ENCODE data around the gene CPB1. TPM values are rescaled to one million over a fixed set of nuclear protein-coding genes. Genes with fewer than 3 reads are reported as not detected.

Gene CPB1
- total and polyA plus RNA-seq, 2 donors (not counting 1 experiment from before 2014, with no cell fraction given), result not detected

DNA sequence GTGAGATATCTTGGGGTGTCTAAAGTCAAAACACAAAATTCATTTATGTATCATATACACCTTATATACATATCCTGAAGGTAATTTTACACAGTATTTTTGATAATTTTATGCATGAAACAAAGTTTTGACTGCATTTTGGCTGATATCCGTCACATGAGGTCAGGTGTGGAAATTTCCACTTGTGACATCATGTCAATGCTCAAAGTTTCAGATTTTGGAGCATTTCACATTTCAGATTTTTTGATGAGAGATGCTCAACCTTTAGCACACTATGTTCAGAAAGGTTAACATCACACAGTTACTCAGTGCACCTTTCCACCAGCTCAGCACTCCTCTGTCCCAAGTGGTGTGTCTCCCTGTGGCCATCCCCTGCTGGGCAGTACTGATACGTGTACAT is 37.7 kb upstream of the CPB1 start:
- ATAC-seq (ENCODE audit: low read depth), result no peak
- H3K27me3 Mint-ChIP-seq, result no peaks in the 10 kb centered on the region
- H3K4me1 Mint-ChIP-seq, result no peaks in the 10 kb centered on the region
- no peaks in the 10 kb centered on the region for H3K4me1 ChIP-seq (ENCODE audit: control insufficient read depth in 2 of 2, insufficient read depth in 2 of 2, low read length in 2 of 2)
- TF ChIP-seq EZH2 (IDR thresholded peaks at IDR 0.05; ENCODE audit: borderline replicate concordance, insufficient read depth, low read depth, low read length, poor library complexity, severe bottlenecking), result no peak
- TF ChIP-seq, protein P1, sequence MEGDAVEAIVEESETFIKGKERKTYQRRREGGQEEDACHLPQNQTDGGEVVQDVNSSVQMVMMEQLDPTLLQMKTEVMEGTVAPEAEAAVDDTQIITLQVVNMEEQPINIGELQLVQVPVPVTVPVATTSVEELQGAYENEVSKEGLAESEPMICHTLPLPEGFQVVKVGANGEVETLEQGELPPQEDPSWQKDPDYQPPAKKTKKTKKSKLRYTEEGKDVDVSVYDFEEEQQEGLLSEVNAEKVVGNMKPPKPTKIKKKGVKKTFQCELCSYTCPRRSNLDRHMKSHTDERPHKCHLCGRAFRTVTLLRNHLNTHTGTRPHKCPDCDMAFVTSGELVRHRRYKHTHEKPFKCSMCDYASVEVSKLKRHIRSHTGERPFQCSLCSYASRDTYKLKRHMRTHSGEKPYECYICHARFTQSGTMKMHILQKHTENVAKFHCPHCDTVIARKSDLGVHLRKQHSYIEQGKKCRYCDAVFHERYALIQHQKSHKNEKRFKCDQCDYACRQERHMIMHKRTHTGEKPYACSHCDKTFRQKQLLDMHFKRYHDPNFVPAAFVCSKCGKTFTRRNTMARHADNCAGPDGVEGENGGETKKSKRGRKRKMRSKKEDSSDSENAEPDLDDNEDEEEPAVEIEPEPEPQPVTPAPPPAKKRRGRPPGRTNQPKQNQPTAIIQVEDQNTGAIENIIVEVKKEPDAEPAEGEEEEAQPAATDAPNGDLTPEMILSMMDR (IDR thresholded peaks at IDR 0.05), result no peak
- no peaks in the 10 kb centered on the region for H3K79me2 ChIP-seq (ENCODE audit: control insufficient read depth, insufficient read depth, low read length)
- no peaks in the 10 kb centered on the region for H3K27me3 ChIP-seq (replicated peaks in 1 of 4; ENCODE audit: control extremely low read depth in 1 of 4, control insufficient read depth in 3 of 4, insufficient read depth in 4 of 4, low read length in 3 of 4)
- H4K20me1 ChIP-seq (ENCODE audit: control insufficient read depth, insufficient read depth, low read length, poor library complexity, severe bottlenecking), result no peaks in the 10 kb centered on the region
- no peak overlapping the region for H3K27ac ChIP-seq (ENCODE audit: low read length in 2 of 2)
- peaks cover 0 to 2% (median 0%) of the 10 kb centered on the region in 3 donors for H3K9me3 ChIP-seq (ENCODE audit: control extremely low read depth in 1 of 3, control insufficient read depth in 2 of 3, insufficient read depth in 1 of 3, low read length in 2 of 3)
- no peak overlapping the region for H2AFZ ChIP-seq (ENCODE audit: insufficient read depth, low read depth, low read length, poor library complexity, severe bottlenecking)
- no peak overlapping the region for H3K4me2 ChIP-seq (replicated peaks; ENCODE audit: low read depth, low read length, poor library complexity, severe bottlenecking)
- H3K4me3 ChIP-seq (ENCODE audit: control extremely low read depth in 1 of 5, extremely low read depth in 1 of 5, insufficient read depth in 1 of 5, low read depth in 2 of 5, low read length in 4 of 5), result no peak overlapping the region
- H3K27ac Mint-ChIP-seq, result no peak overlapping the region
- H3K9me3 Mint-ChIP-seq (ENCODE audit: insufficient read depth), result no peaks in the 10 kb centered on the region
- ChIA-PET POLR2A (no interaction called here), CTCF (no interaction called here)
- WGBS (ENCODE audit: insufficient coverage), result no CpG with 5 or more reads among the region's 2 CpGs
- no peak overlapping the region for H3K9ac ChIP-seq (ENCODE audit: low read length)
- no peak overlapping the region for H3K4me3 Mint-ChIP-seq
- intact Hi-C loops (cut with micrococcal nuclease), result no loop called here
- H3K36me3 ChIP-seq (replicated peaks in 1 of 2; ENCODE audit: control extremely low read depth in 1 of 2, control insufficient read depth in 1 of 2, extremely low read depth in 1 of 2, insufficient read depth in 2 of 2, low read length in 1 of 2), result no peaks in the 10 kb centered on the region
- no peak for DNase-seq

DNA sequence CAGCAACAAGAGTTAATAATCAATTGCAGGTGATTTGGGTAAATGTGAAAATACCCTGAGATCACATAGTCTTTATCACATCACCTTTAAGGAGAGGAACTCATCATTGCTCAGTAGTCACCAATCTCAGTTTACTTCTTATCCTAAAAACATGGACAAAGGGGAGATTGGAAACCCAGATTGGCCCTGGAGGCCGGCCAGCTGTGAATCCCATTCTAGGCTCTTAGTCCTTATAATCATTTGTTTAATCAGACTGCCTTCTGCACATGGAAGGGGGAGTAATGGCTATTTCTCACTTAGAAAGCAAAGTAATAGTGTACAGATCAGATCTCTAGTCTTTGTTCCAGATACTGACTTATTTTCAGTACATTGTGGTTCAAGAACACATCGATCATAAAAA is 37.2 kb upstream of the CPB1 start:
- Histone ChIP-seq H3K4me2 (replicated peaks; ENCODE audit: low read depth, low read length, poor library complexity, severe bottlenecking) (no peak overlapping the region), H3K4me1 (ENCODE audit: control insufficient read depth in 2 of 2, insufficient read depth in 2 of 2, low read length in 2 of 2) (no peaks in the 10 kb centered on the region), H2AFZ (ENCODE audit: insufficient read depth, low read depth, low read length, poor library complexity, severe bottlenecking) (no peak overlapping the region), H3K27me3 (replicated peaks in 1 of 4; ENCODE audit: control extremely low read depth in 1 of 4, control insufficient read depth in 3 of 4, insufficient read depth in 4 of 4, low read length in 3 of 4) (no peaks in the 10 kb centered on the region), H3K4me3 (ENCODE audit: control extremely low read depth in 1 of 5, extremely low read depth in 1 of 5, insufficient read depth in 1 of 5, low read depth in 2 of 5, low read length in 4 of 5) (no peak overlapping the region), H3K79me2 (ENCODE audit: control insufficient read depth, insufficient read depth, low read length) (no peaks in the 10 kb centered on the region), H3K9me3 (ENCODE audit: control extremely low read depth in 1 of 3, control insufficient read depth in 2 of 3, insufficient read depth in 1 of 3, low read length in 2 of 3) (peaks cover 0 to 2% (median 0%) of the 10 kb centered on the region in 3 donors), H3K36me3 (replicated peaks in 1 of 2; ENCODE audit: control extremely low read depth in 1 of 2, control insufficient read depth in 1 of 2, extremely low read depth in 1 of 2, insufficient read depth in 2 of 2, low read length in 1 of 2) (no peaks in the 10 kb centered on the region), H4K20me1 (ENCODE audit: control insufficient read depth, insufficient read depth, low read length, poor library complexity, severe bottlenecking) (no peaks in the 10 kb centered on the region), H3K27ac (ENCODE audit: low read length in 2 of 2) (no peak overlapping the region), H3K9ac (ENCODE audit: low read length) (no peak overlapping the region)
- no peaks in the 10 kb centered on the region for H3K4me1 Mint-ChIP-seq
- ChIA-PET CTCF (no interaction called here), POLR2A (no interaction called here)
- no peak for TF ChIP-seq EZH2 (IDR thresholded peaks at IDR 0.05; ENCODE audit: borderline replicate concordance, insufficient read depth, low read depth, low read length, poor library complexity, severe bottlenecking)
- TF ChIP-seq, protein P1 (IDR thresholded peaks at IDR 0.05), result no peak
- no peak for DNase-seq
- ATAC-seq (ENCODE audit: low read depth), result no peak
- no peaks in the 10 kb centered on the region for H3K9me3 Mint-ChIP-seq (ENCODE audit: insufficient read depth)
- WGBS (ENCODE audit: insufficient coverage), result no CpG with 5 or more reads among the region's 2 CpGs
- intact Hi-C loops (cut with micrococcal nuclease), result no loop called here
- no peaks in the 10 kb centered on the region for H3K27me3 Mint-ChIP-seq
- no peak overlapping the region for H3K27ac Mint-ChIP-seq
- H3K4me3 Mint-ChIP-seq, result no peak overlapping the region
